ENCODE data around the gene IPPK. TPM values are rescaled to one million over a fixed set of nuclear protein-coding genes. Genes with fewer than 3 reads are reported as not detected.

Gene IPPK
- total and polyA plus RNA-seq, 2 donors (not counting 1 experiment from before 2014, with no cell fraction given): 6.8 to 8.7 TPM

DNA sequence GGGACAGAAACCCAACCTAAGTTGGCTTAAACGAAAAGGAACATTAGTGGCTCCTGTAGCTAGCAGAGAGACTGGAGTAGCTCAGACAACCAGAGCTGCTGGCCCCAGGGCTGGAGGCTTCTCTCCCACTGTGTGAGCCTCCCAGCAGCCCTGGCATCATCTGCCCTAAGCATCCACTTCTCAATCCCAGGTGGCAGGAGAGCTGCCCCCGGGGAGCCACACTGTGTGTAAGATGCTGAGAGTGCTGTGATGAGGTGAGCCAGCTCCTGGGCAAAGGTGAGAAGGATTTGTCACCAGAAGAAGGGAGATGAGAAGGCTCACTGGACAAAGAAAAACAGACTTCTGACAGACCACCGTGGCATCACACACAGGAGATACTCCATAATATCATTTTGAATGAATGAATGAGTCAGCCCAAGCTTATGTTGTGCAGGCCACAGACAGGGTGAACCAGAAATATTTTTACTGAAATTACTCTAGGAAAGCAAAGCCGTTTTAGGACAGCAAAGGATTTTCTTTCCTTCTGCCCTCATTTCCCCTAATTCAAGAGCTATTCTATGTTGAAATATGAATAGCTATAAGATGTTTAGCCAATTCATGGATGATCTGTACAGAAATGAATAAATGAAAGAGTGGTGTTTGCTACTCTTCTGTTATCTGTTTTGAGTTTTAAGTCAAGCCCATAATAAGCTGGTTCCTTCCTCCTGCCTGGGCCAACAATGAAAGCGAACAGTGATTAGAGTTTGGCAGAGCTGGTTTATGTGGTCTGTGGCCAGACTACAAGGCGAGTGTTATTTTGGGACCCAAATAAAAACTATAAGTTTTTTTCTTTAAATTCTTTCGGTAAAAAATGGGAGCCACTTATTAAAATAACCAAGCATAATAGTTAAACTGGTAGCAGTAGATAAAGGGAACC, 76.7 kb downstream of the IPPK start:
- no peaks in the 10 kb centered on the region for H3K9me3 Mint-ChIP-seq (ENCODE audit: insufficient read depth)
- ATAC-seq (ENCODE audit: low read depth) (no peak), DNase-seq (no peak)
- Histone ChIP-seq H3K27me3 (replicated peaks in 1 of 4; ENCODE audit: control extremely low read depth in 1 of 4, control insufficient read depth in 3 of 4, insufficient read depth in 4 of 4, low read length in 3 of 4) (no peaks in the 10 kb centered on the region), H3K4me1 (ENCODE audit: control insufficient read depth in 2 of 2, insufficient read depth in 2 of 2, low read length in 2 of 2) (no peaks in the 10 kb centered on the region), H3K9ac (ENCODE audit: low read length) (no peak overlapping the region), H3K27ac (ENCODE audit: low read length in 2 of 2) (no peak overlapping the region), H2AFZ (ENCODE audit: insufficient read depth, low read depth, low read length, poor library complexity, severe bottlenecking) (no peak overlapping the region), H3K4me2 (replicated peaks; ENCODE audit: low read depth, low read length, poor library complexity, severe bottlenecking) (no peak overlapping the region), H4K20me1 (ENCODE audit: control insufficient read depth, insufficient read depth, low read length, poor library complexity, severe bottlenecking) (no peaks in the 10 kb centered on the region), H3K4me3 (ENCODE audit: control extremely low read depth in 1 of 5, extremely low read depth in 1 of 5, insufficient read depth in 1 of 5, low read depth in 2 of 5, low read length in 4 of 5) (no peak overlapping the region), H3K79me2 (ENCODE audit: control insufficient read depth, insufficient read depth, low read length) (no peaks in the 10 kb centered on the region), H3K9me3 (ENCODE audit: control extremely low read depth in 1 of 3, control insufficient read depth in 2 of 3, insufficient read depth in 1 of 3, low read length in 2 of 3) (no peaks in the 10 kb centered on the region), H3K36me3 (replicated peaks in 1 of 2; ENCODE audit: control extremely low read depth in 1 of 2, control insufficient read depth in 1 of 2, extremely low read depth in 1 of 2, insufficient read depth in 2 of 2, low read length in 1 of 2) (no peaks in the 10 kb centered on the region)
- POLR2A ChIA-PET: no interaction called here
- WGBS (ENCODE audit: insufficient coverage): 100% methylated on average over 1 of the region's 7 CpGs
- no peaks in the 10 kb centered on the region for H3K4me1 Mint-ChIP-seq
- CTCF ChIA-PET: no interaction called here
- H3K4me3 Mint-ChIP-seq: no peak overlapping the region
- H3K27me3 Mint-ChIP-seq: no peaks in the 10 kb centered on the region
- intact Hi-C loops (cut with micrococcal nuclease): no loop called here
- TF ChIP-seq, protein P1, sequence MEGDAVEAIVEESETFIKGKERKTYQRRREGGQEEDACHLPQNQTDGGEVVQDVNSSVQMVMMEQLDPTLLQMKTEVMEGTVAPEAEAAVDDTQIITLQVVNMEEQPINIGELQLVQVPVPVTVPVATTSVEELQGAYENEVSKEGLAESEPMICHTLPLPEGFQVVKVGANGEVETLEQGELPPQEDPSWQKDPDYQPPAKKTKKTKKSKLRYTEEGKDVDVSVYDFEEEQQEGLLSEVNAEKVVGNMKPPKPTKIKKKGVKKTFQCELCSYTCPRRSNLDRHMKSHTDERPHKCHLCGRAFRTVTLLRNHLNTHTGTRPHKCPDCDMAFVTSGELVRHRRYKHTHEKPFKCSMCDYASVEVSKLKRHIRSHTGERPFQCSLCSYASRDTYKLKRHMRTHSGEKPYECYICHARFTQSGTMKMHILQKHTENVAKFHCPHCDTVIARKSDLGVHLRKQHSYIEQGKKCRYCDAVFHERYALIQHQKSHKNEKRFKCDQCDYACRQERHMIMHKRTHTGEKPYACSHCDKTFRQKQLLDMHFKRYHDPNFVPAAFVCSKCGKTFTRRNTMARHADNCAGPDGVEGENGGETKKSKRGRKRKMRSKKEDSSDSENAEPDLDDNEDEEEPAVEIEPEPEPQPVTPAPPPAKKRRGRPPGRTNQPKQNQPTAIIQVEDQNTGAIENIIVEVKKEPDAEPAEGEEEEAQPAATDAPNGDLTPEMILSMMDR (IDR thresholded peaks at IDR 0.05): no peak
- TF ChIP-seq EZH2 (IDR thresholded peaks at IDR 0.05; ENCODE audit: borderline replicate concordance, insufficient read depth, low read depth, low read length, poor library complexity, severe bottlenecking): no peak
- no peak overlapping the region for H3K27ac Mint-ChIP-seq

DNA sequence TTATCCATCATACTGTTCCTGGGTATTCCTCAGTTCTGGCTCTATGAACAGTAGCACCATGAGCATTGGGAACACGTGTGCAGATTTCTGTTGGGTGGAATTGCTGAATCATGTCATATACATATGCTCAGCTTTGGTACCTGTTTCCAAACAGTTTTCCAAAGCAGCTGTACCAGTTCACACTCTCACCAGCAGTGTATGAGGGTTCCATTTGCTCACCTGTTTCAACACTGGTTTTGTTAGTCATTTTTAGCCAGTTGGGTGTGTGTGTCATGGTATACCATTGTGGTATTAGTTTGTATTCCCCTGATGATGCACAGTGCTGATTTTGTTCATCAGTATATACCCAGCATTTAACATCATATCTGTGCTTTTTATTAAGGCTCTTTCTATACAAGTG, 77.4 kb downstream of the IPPK start:
- Histone ChIP-seq H4K20me1 (ENCODE audit: control insufficient read depth, insufficient read depth, low read length, poor library complexity, severe bottlenecking) (no peaks in the 10 kb centered on the region), H3K27ac (ENCODE audit: low read length in 2 of 2) (no peak overlapping the region), H3K4me3 (ENCODE audit: control extremely low read depth in 1 of 5, extremely low read depth in 1 of 5, insufficient read depth in 1 of 5, low read depth in 2 of 5, low read length in 4 of 5) (no peak overlapping the region), H3K4me1 (ENCODE audit: control insufficient read depth in 2 of 2, insufficient read depth in 2 of 2, low read length in 2 of 2) (no peaks in the 10 kb centered on the region), H3K4me2 (replicated peaks; ENCODE audit: low read depth, low read length, poor library complexity, severe bottlenecking) (no peak overlapping the region), H3K9me3 (ENCODE audit: control extremely low read depth in 1 of 3, control insufficient read depth in 2 of 3, insufficient read depth in 1 of 3, low read length in 2 of 3) (no peaks in the 10 kb centered on the region), H3K79me2 (ENCODE audit: control insufficient read depth, insufficient read depth, low read length) (no peaks in the 10 kb centered on the region), H3K36me3 (replicated peaks in 1 of 2; ENCODE audit: control extremely low read depth in 1 of 2, control insufficient read depth in 1 of 2, extremely low read depth in 1 of 2, insufficient read depth in 2 of 2, low read length in 1 of 2) (no peaks in the 10 kb centered on the region), H3K27me3 (replicated peaks in 1 of 4; ENCODE audit: control extremely low read depth in 1 of 4, control insufficient read depth in 3 of 4, insufficient read depth in 4 of 4, low read length in 3 of 4) (no peaks in the 10 kb centered on the region), H3K9ac (ENCODE audit: low read length) (no peak overlapping the region), H2AFZ (ENCODE audit: insufficient read depth, low read depth, low read length, poor library complexity, severe bottlenecking) (no peak overlapping the region)
- H3K27ac Mint-ChIP-seq: no peak overlapping the region
- H3K9me3 Mint-ChIP-seq (ENCODE audit: insufficient read depth): no peaks in the 10 kb centered on the region
- DNase-seq (no peak), ATAC-seq (ENCODE audit: low read depth) (no peak)
- CTCF ChIA-PET: no interaction called here
- POLR2A ChIA-PET: no interaction called here
- H3K4me1 Mint-ChIP-seq: no peaks in the 10 kb centered on the region
- H3K4me3 Mint-ChIP-seq: no peak overlapping the region
- WGBS (ENCODE audit: insufficient coverage): no CpG with 5 or more reads among the region's 1 CpG
- intact Hi-C loops (cut with micrococcal nuclease): no loop called here
- no peaks in the 10 kb centered on the region for H3K27me3 Mint-ChIP-seq
- TF ChIP-seq, protein P1 (IDR thresholded peaks at IDR 0.05): no peak
- no peak for TF ChIP-seq EZH2 (IDR thresholded peaks at IDR 0.05; ENCODE audit: borderline replicate concordance, insufficient read depth, low read depth, low read length, poor library complexity, severe bottlenecking)
